Mesenchymal stem cell (in vitro differentiated cells and primary cell): ENCODE results near the gene SRGAP2B.
"Not testable (repeated sequence)": the region's sequence is repeated elsewhere in the genome, so short reads cannot be mapped to it uniquely, and the experiment has no call there.

Source experiments
- DNase-seq: peaks from one replicate; pipeline ENCODE4 v3.0.0-alpha.2; 2013
- H2AFZ ChIP-seq: one replicate; pipeline ENCODE4 v1.6.1; 2013; ENCODE audit warnings: low read depth, mild to moderate bottlenecking, control low read depth, inconsistent platforms, low read length, moderate library complexity
- H2AK5ac ChIP-seq: 2 replicates; pipeline ENCODE4 v1.6.1; 2013; ENCODE audit warnings: low read length, moderate library complexity, mild to moderate bottlenecking, inconsistent platforms; ENCODE audit not compliant: severe bottlenecking
- H2BK120ac ChIP-seq: one replicate; pipeline ENCODE4 v1.6.1; 2013; ENCODE audit warnings: low read depth, mild to moderate bottlenecking, inconsistent platforms, low read length, moderate library complexity
- H2BK12ac ChIP-seq, 2 experiments: one replicate each; pipeline ENCODE4 v1.6.1; 2013; ENCODE audit warnings: inconsistent platforms in 2 of 2, low read length in 2 of 2, mild to moderate bottlenecking in 2 of 2, moderate library complexity in 2 of 2, control low read depth in 1 of 2
- H2BK15ac ChIP-seq: one replicate; pipeline ENCODE4 v1.6.1; 2013; ENCODE audit warnings: mild to moderate bottlenecking, low read depth, inconsistent platforms; ENCODE audit not compliant: poor library complexity, severe bottlenecking
- H2BK5ac ChIP-seq: 2 replicates; pipeline ENCODE4 v1.6.1; 2013; ENCODE audit warnings: low read depth, mild to moderate bottlenecking, low read length, control low read depth, inconsistent platforms; ENCODE audit not compliant: poor library complexity, severe bottlenecking
- H3K14ac ChIP-seq, 2 experiments: one replicate each; pipeline ENCODE4 v1.6.1; 2013; ENCODE audit warnings: inconsistent platforms in 2 of 2, low read length in 2 of 2, control low read depth in 1 of 2, mild to moderate bottlenecking in 1 of 2, moderate library complexity in 1 of 2
- H3K18ac ChIP-seq, 2 experiments: one replicate each; pipeline ENCODE4 v1.6.1; 2013; ENCODE audit warnings: inconsistent platforms in 2 of 2, low read length in 2 of 2, control low read depth in 1 of 2, low read depth in 1 of 2, mild to moderate bottlenecking in 1 of 2
- H3K23ac ChIP-seq, 2 experiments: one replicate each; pipeline ENCODE4 v1.6.1; 2013; ENCODE audit warnings: inconsistent platforms in 2 of 2, low read length in 2 of 2, mild to moderate bottlenecking in 2 of 2, moderate library complexity in 2 of 2, control low read depth in 1 of 2
- H3K27ac ChIP-seq: 2 replicates; pipeline ENCODE4 v1.5.1; 2013; ENCODE audit warnings: mild to moderate bottlenecking, moderate library complexity, low read length, control low read depth, inconsistent platforms; ENCODE audit not compliant: poor library complexity, severe bottlenecking
- H3K27me3 ChIP-seq, 2 experiments: 2 replicates each; pipeline versions ENCODE4 v1.6.1 to v1.7.0; 2013; ENCODE audit warnings: low read length in 2 of 2, mild to moderate bottlenecking in 2 of 2, moderate library complexity in 2 of 2, control low read depth in 1 of 2, inconsistent platforms in 1 of 2; ENCODE audit not compliant: control insufficient read depth in 1 of 2, insufficient read depth in 1 of 2
- H3K36me3 ChIP-seq, 2 experiments: 2 replicates each; pipeline versions ENCODE4 v1.6.1 to v1.7.0; 2013; ENCODE audit warnings: low read length in 2 of 2, control low read depth in 1 of 2, inconsistent platforms in 1 of 2, low read depth in 1 of 2, mild to moderate bottlenecking in 1 of 2; ENCODE audit not compliant: insufficient read depth in 2 of 2, control insufficient read depth in 1 of 2
- H3K4ac ChIP-seq, 2 experiments: one replicate each; pipeline ENCODE4 v1.6.1; 2013; ENCODE audit warnings: inconsistent platforms in 2 of 2, low read length in 2 of 2, mild to moderate bottlenecking in 2 of 2, moderate library complexity in 2 of 2, control low read depth in 1 of 2, low read depth in 1 of 2
- H3K4me1 ChIP-seq: 2 replicates; pipeline ENCODE4 v1.6.1; 2013; ENCODE audit warnings: low read depth, low read length, control low read depth; ENCODE audit not compliant: control insufficient read depth, insufficient read depth
- H3K4me2 ChIP-seq: 2 replicates; pipeline ENCODE4 v1.6.1; 2013; ENCODE audit warnings: low read length, mild to moderate bottlenecking, inconsistent platforms; ENCODE audit not compliant: poor library complexity, severe bottlenecking
- H3K4me3 ChIP-seq, 2 experiments: 2 replicates each; pipeline versions ENCODE4 v1.5.1 to v1.7.0; 2013; ENCODE audit warnings: low read length in 2 of 2, mild to moderate bottlenecking in 2 of 2, control low read depth in 1 of 2, low read depth in 1 of 2; ENCODE audit not compliant: insufficient read depth in 1 of 2
- H3K79me1 ChIP-seq: replicated peaks from 2 replicates; pipeline ENCODE4 v1.6.1; 2013; ENCODE audit warnings: mild to moderate bottlenecking, control low read depth, low read length, inconsistent platforms; ENCODE audit not compliant: poor library complexity, severe bottlenecking
- H3K9ac ChIP-seq: 2 replicates; pipeline ENCODE4 v1.7.0; 2013; ENCODE audit warnings: mild to moderate bottlenecking, low read length, moderate library complexity
- H3K9me3 ChIP-seq: 2 replicates; pipeline ENCODE4 v1.7.0; 2013; ENCODE audit warnings: mild to moderate bottlenecking, low read length; ENCODE audit not compliant: control insufficient read depth
- H4K8ac ChIP-seq: one replicate; pipeline ENCODE4 v1.6.1; 2013; ENCODE audit warnings: inconsistent platforms, mild to moderate bottlenecking, low read length, moderate library complexity
- H4K91ac ChIP-seq: one replicate; pipeline ENCODE4 v1.6.1; 2013; ENCODE audit warnings: mild to moderate bottlenecking, low read length, inconsistent platforms
- WGBS: methylation state at CpG from one replicate; pipeline ENCODE4 v1.1.7; 2013; ENCODE audit warnings: mixed read lengths; 5-methylcytosine and 5-hydroxymethylcytosine counted together

The SRGAP2B gene

GRCh38 chr1:144986171-144986860 lies 108.8 kb downstream of the SRGAP2B start:
- H3K9ac ChIP-seq, H3K27me3 ChIP-seq, H3K79me1 ChIP-seq, H2AFZ ChIP-seq, H2BK120ac ChIP-seq, H3K14ac ChIP-seq, H3K27ac ChIP-seq, H3K4me1 ChIP-seq, H3K4me3 ChIP-seq, H3K4me2 ChIP-seq, H2BK12ac ChIP-seq, H2BK5ac ChIP-seq, DNase-seq, H2BK15ac ChIP-seq, H3K36me3 ChIP-seq, H3K4ac ChIP-seq, H4K8ac ChIP-seq, H3K18ac ChIP-seq, H2AK5ac ChIP-seq, H4K91ac ChIP-seq, H3K23ac ChIP-seq, H3K9me3 ChIP-seq: not testable (repeated sequence)
- no CpG with 5 or more reads among the region's 7 CpGs for WGBS

- not testable (repeated sequence) for H4K8ac ChIP-seq, H2BK12ac ChIP-seq, H3K27ac ChIP-seq, H3K4me2 ChIP-seq, H3K4me3 ChIP-seq, H4K91ac ChIP-seq, H3K4ac ChIP-seq, H2BK15ac ChIP-seq, H3K36me3 ChIP-seq, H3K14ac ChIP-seq, H3K18ac ChIP-seq, DNase-seq, H3K79me1 ChIP-seq, H2AK5ac ChIP-seq, H3K9me3 ChIP-seq, H3K4me1 ChIP-seq, H2BK120ac ChIP-seq, H3K9ac ChIP-seq, H2BK5ac ChIP-seq, H3K23ac ChIP-seq, H2AFZ ChIP-seq, H3K27me3 ChIP-seq
- no CpG with 5 or more reads among the region's 7 CpGs for WGBS
Observed at GRCh38 chr1:144985550-144986170, 109.5 kb downstream of the SRGAP2B start.

- H2AFZ ChIP-seq, H3K4me3 ChIP-seq, H3K18ac ChIP-seq, H3K14ac ChIP-seq, H3K36me3 ChIP-seq, H3K27ac ChIP-seq, H3K9ac ChIP-seq, H2AK5ac ChIP-seq, H3K4me1 ChIP-seq, H3K23ac ChIP-seq, H2BK120ac ChIP-seq, H3K79me1 ChIP-seq, H3K4me2 ChIP-seq, H2BK5ac ChIP-seq, DNase-seq, H3K9me3 ChIP-seq, H3K4ac ChIP-seq, H3K27me3 ChIP-seq, H4K91ac ChIP-seq, H2BK12ac ChIP-seq, H2BK15ac ChIP-seq, H4K8ac ChIP-seq: not testable (repeated sequence)
- WGBS: no CpG with 5 or more reads among the region's 6 CpGs
Observed at GRCh38 chr1:144982802-144983525, 112.2 kb downstream of the SRGAP2B start.

- not testable (repeated sequence) for DNase-seq, H3K27ac ChIP-seq, H3K4me3 ChIP-seq, H3K4me2 ChIP-seq, H3K79me1 ChIP-seq, H4K91ac ChIP-seq, H3K23ac ChIP-seq, H2AK5ac ChIP-seq, H3K27me3 ChIP-seq, H4K8ac ChIP-seq, H3K4ac ChIP-seq, H2BK12ac ChIP-seq, H2AFZ ChIP-seq, H2BK120ac ChIP-seq, H3K9ac ChIP-seq, H3K4me1 ChIP-seq, H3K18ac ChIP-seq, H2BK5ac ChIP-seq, H2BK15ac ChIP-seq, H3K14ac ChIP-seq, H3K9me3 ChIP-seq, H3K36me3 ChIP-seq
- WGBS: no CpG with 5 or more reads among the region's 4 CpGs
Observed at GRCh38 chr1:144981157-144981556, 114.0 kb downstream of the SRGAP2B start.
